Esophagus muscularis mucosa (tissue), 4 donors: ENCODE results near the gene PARN. TPM values are rescaled to one million over a fixed set of nuclear protein-coding genes. Genes with fewer than 3 reads are reported as not detected.
A peak's percentile ranks its signal among the peaks of the same experiment; 100 is the strongest.
"Not testable (repeated sequence)": the region's sequence is repeated elsewhere in the genome, so short reads cannot be mapped to it uniquely, and the experiment has no call there.

Experiments
- DNase-seq: peaks from one replicate; pipeline ENCODE4 v3.0.0-alpha.2; 2017; ENCODE audit errors: extremely low spot score
- H3K27ac ChIP-seq, 4 donors: fragments of 200-600 bp; sonication (generic); replicated peaks in 1 of 4; 1 replicate in 3 of 4; 2 replicates in 1 of 4; pipeline ENCODE4 v1.5.1; 2016 to 2019; ENCODE audit warnings: mild to moderate bottlenecking in 1 of 4
- H3K27me3 ChIP-seq, 4 donors: fragments of 200-600 bp; sonication (generic); one replicate each; pipeline versions ENCODE4 v1.5.1 to v1.6.0; 2016 to 2019
- H3K36me3 ChIP-seq, 4 donors: fragments of 200-600 bp; sonication (generic); one replicate each; pipeline ENCODE4 v1.5.1; 2016 to 2019
- H3K4me1 ChIP-seq, 4 donors: fragments of 200-600 bp; sonication (generic); one replicate each; pipeline ENCODE4 v1.5.1; 2016 to 2019
- H3K4me3 ChIP-seq, 4 donors: fragments of 200-600 bp; sonication (generic); 1 replicate in 2 of 4; 2 replicates in 2 of 4; pipeline ENCODE4 v1.5.1; 2016 to 2019; ENCODE audit warnings: mild to moderate bottlenecking in 4 of 4, moderate library complexity in 1 of 4
- H3K9me3 ChIP-seq, 4 donors: fragments of 200-600 bp; sonication (generic); 1 replicate in 3 of 4; 2 replicates in 1 of 4; pipeline ENCODE4 v1.5.1; 2016 to 2019
- CTCF ChIP-seq, 3 experiments: fragments of 200-600 bp in 2 of 3; fragments of 450-650 bp in 1 of 3; sonication (generic) in 2 of 3; IDR thresholded peaks; one replicate each; pipeline ENCODE4 v1.5.1; 2017 to 2019; ENCODE audit warnings: antibody characterized with exemption in 3 of 3, mild to moderate bottlenecking in 2 of 3, moderate library complexity in 1 of 3
- EP300 ChIP-seq: sonication (generic); formaldehyde crosslinking; IDR thresholded peaks from one replicate; pipeline ENCODE4 v1.6.1; 2017; ENCODE audit warnings: antibody characterized with exemption
- POLR2A ChIP-seq: fragments of 450-650 bp; IDR thresholded peaks from one replicate; pipeline ENCODE4 v1.6.1; 2017; ENCODE audit warnings: antibody characterized with exemption, moderate library complexity, mild to moderate bottlenecking, low read depth
- POLR2AphosphoS5 ChIP-seq, 2 donors: sonication (generic); formaldehyde crosslinking; IDR thresholded peaks; one replicate each; pipeline ENCODE4 v1.6.1; 2017; ENCODE audit warnings: antibody characterized with exemption in 2 of 2
- WGBS: methylation state at CpG from one replicate; pipeline ENCODE4 v1.1.5; 2018; 5-methylcytosine and 5-hydroxymethylcytosine counted together
- intact Hi-C: fragments of 100-400 bp; cut with DNase I; formaldehyde crosslinking; loops from one replicate; pipeline ENCODE4 v1.15.1; 2023
- total RNA-seq, 4 donors: library from RNA; depleted of rRNA; stranded (reverse); fragments of >200 nt; gene quantifications; one replicate each; pipeline versions ENCODE4 v1.1.0 to v1.2.1, GENCODE V29; 2016

The PARN gene
- total RNA-seq, 4 donors from 2014 or later: 32.6 to 43.5 (median 36.1) TPM

- H3K27me3 ChIP-seq: no peaks in the 10 kb centered on the region
- no peak overlapping the region for H3K4me3 ChIP-seq
- no peak for TF ChIP-seq EP300
- no peak for TF ChIP-seq POLR2AphosphoS5 (IDR thresholded peaks at IDR 0.05)
- TF ChIP-seq CTCF (IDR thresholded peaks at IDR 0.05): no peak
- no peak for TF ChIP-seq POLR2A
- H3K4me1 ChIP-seq: peaks cover 5 to 18% (median 13%) of the 10 kb centered on the region in 4 donors
- peak overlapping the region in 1 of 4 donors; percentile 3 for H3K27ac ChIP-seq
- peaks cover 0 to 51% (median 28%) of the 10 kb centered on the region in 4 donors for H3K36me3 ChIP-seq
- no peak for DNase-seq
- WGBS: 67% methylated on average over 3 of the region's 3 CpGs
- H3K9me3 ChIP-seq: no peaks in the 10 kb centered on the region
- intact Hi-C loops: no loop called here
These were observed 80.9 kb downstream of the PARN start for GRCh38 chr16:14548933-14549788.

GRCh38 chr16:14545346-14545884 lies 84.6 kb downstream of the PARN start:
- Histone ChIP-seq H3K4me3 (no peak overlapping the region), H3K36me3 (peaks cover 3 to 36% (median 18%) of the 10 kb centered on the region in 4 donors), H3K4me1 (peaks cover 3 to 18% (median 13%) of the 10 kb centered on the region in 4 donors), H3K27ac (no peak overlapping the region), H3K9me3 (peaks cover 0 to 7% (median 0%) of the 10 kb centered on the region in 4 donors), H3K27me3 (no peaks in the 10 kb centered on the region)
- TF ChIP-seq EP300: no peak
- TF ChIP-seq POLR2AphosphoS5 (IDR thresholded peaks at IDR 0.05): no peak
- no peak for TF ChIP-seq CTCF (IDR thresholded peaks at IDR 0.05)
- no peak for TF ChIP-seq POLR2A
- intact Hi-C loops: no loop called here
- 88% methylated on average over 7 of the region's 7 CpGs for WGBS
- no peak for DNase-seq

- DNase-seq, H3K9me3 ChIP-seq, H3K4me3 ChIP-seq, H3K27me3 ChIP-seq, H3K27ac ChIP-seq, intact Hi-C loops: not testable (repeated sequence)
- Histone ChIP-seq H3K36me3 (peaks cover 3 to 38% (median 19%) of the 10 kb centered on the region in 4 donors), H3K4me1 (peaks cover 0 to 12% (median 8%) of the 10 kb centered on the region in 4 donors)
- WGBS: 96% methylated on average over 4 of the region's 4 CpGs
These were observed 85.2 kb downstream of the PARN start for GRCh38 chr16:14544846-14545245.

- Histone ChIP-seq H3K4me3 (no peak overlapping the region), H3K27ac (no peak overlapping the region), H3K4me1 (no peaks in the 10 kb centered on the region), H3K36me3 (peaks cover 3 to 23% (median 15%) of the 10 kb centered on the region in 4 donors), H3K27me3 (no peaks in the 10 kb centered on the region), H3K9me3 (peaks cover 0 to 7% (median 0%) of the 10 kb centered on the region in 4 donors)
- no peak for TF ChIP-seq POLR2AphosphoS5 (IDR thresholded peaks at IDR 0.05)
- no peak for TF ChIP-seq CTCF (IDR thresholded peaks at IDR 0.05)
- TF ChIP-seq EP300: no peak
- TF ChIP-seq POLR2A: no peak
- 76% methylated on average over 2 of the region's 2 CpGs for WGBS
- DNase-seq: no peak
- intact Hi-C loops: no loop called here
These were observed 90.4 kb downstream of the PARN start for GRCh38 chr16:14539631-14540030.

DNA sequence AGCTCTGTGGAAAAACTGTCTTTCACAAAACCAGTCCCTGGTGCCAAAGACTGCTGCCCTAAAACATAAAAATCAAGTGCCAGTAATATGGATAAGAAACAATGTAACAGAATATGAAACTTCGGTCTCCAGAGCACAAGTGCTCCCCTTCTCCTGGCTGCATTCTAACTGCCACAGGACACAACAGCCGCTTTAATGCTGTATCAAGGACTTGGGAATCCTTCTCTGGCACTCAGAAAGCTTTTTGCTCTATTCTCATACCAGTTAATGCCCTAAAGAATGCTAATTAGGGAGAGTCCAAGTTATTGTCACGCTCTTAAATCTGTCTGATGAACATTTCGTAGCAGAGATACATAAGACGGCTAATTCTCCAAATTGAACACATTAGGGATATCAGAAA lies 90.9 kb downstream of the PARN start:
- no peak for DNase-seq
- H3K9me3 ChIP-seq: peaks cover 0 to 7% (median 0%) of the 10 kb centered on the region in 4 donors
- no peak overlapping the region for H3K4me3 ChIP-seq
- no peak for TF ChIP-seq CTCF (IDR thresholded peaks at IDR 0.05)
- TF ChIP-seq POLR2A: no peak
- TF ChIP-seq POLR2AphosphoS5 (IDR thresholded peaks at IDR 0.05): no peak
- no peak for TF ChIP-seq EP300
- H3K4me1 ChIP-seq: no peaks in the 10 kb centered on the region
- no peak overlapping the region for H3K27ac ChIP-seq
- H3K36me3 ChIP-seq: peaks cover 3 to 20% (median 14%) of the 10 kb centered on the region in 4 donors
- 80% methylated on average over 5 of the region's 5 CpGs for WGBS
- no peaks in the 10 kb centered on the region for H3K27me3 ChIP-seq
- intact Hi-C loops: no loop called here
